Choroid plexus epithelial cell (primary cell): ENCODE data around the gene MYO1B.

Experiments
- DNase-seq: peaks from one replicate; pipeline ENCODE4 v3.0.0-alpha.2; 2010; ENCODE audit warnings: low read depth
- H3K4me3 ChIP-seq: 2 replicates; pipeline ENCODE4 v1.5.1; 2011; ENCODE audit warnings: low read depth, mild to moderate bottlenecking, control low read depth, low read length, moderate library complexity
- TF ChIP-seq, protein P1 (sequence below): conservative IDR thresholded peaks from 2 replicates; pipeline ENCODE4 v1.5.1; 2011; ENCODE audit warnings: low read depth, mild to moderate bottlenecking, control low read depth, inconsistent platforms, low read length, moderate library complexity

MYO1B gene

DNA sequence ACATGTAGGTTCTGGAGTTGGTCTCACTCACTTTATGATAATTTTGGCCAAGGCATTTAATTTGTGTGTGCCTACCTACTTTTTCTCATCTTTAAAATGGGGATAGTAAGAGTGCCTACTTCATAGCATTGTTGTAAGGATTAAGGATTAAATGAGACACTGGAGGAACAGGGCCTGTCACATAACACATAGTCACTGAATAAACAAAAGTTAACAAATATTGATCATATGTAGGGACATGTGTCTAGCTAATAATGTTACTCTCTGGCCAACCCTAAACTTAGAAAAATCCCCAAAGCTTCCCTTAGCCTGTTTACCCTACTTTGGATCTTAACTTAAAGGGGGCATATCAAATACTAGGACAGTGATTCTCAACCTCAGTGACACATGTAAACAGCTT is 169.9 kb downstream of the MYO1B start:
- no peak overlapping the region for H3K4me3 ChIP-seq
- TF ChIP-seq, protein P1, sequence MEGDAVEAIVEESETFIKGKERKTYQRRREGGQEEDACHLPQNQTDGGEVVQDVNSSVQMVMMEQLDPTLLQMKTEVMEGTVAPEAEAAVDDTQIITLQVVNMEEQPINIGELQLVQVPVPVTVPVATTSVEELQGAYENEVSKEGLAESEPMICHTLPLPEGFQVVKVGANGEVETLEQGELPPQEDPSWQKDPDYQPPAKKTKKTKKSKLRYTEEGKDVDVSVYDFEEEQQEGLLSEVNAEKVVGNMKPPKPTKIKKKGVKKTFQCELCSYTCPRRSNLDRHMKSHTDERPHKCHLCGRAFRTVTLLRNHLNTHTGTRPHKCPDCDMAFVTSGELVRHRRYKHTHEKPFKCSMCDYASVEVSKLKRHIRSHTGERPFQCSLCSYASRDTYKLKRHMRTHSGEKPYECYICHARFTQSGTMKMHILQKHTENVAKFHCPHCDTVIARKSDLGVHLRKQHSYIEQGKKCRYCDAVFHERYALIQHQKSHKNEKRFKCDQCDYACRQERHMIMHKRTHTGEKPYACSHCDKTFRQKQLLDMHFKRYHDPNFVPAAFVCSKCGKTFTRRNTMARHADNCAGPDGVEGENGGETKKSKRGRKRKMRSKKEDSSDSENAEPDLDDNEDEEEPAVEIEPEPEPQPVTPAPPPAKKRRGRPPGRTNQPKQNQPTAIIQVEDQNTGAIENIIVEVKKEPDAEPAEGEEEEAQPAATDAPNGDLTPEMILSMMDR: no peak
- no peak for DNase-seq

DNA sequence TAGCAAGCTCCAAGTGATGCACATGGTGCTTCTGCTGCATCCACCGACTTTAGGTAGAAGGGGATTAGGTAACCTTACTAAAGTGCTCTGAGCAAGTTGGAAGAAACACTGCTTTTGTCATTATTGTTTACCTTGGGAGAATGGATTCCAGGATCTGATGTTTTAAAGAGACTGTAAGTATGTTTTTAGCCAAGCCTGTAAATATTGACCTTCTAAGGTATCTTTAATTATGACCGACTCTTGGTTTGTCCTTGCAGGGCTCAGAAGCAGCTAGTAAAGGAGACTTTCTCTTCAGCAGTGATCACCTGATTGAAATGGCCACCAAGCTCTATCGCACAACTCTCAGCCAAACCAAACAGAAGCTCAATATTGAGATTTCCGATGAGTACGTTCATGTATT is 170.7 kb downstream of the MYO1B start:
- TF ChIP-seq, protein P1: no peak

GRCh38 chr2:191417746-191418145 is 172.5 kb downstream of the MYO1B start:
- DNase-seq: no peak
- TF ChIP-seq, protein P1: no peak
- no peak overlapping the region for H3K4me3 ChIP-seq

More for the DNA sequence above, 170.7 kb downstream of the MYO1B start:
- no peak for DNase-seq
- H3K4me3 ChIP-seq: no peak overlapping the region

DNA sequence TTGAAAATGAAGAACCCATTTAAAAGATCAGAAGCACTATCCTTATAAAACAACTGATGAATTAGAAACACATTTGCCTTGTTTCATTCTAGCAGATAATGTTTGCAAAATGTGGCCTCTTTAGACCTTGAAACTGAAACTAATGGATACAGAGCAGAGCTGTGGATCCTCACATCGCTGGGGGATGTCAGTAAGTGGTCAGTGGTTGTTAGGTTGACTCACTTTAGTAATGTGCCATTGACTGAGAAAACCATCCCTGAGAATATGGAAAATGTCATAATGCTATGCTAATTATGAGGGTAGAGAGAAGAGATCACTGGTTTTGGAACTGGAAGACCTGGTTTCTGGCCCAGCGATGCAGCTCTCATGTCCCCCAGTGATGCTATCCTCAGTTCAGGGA is 176.7 kb downstream of the MYO1B start:
- DNase-seq: no peak
- TF ChIP-seq, protein P1: no peak
- H3K4me3 ChIP-seq: no peak overlapping the region

- no peak for DNase-seq
- TF ChIP-seq, protein P1: no peak
- H3K4me3 ChIP-seq: no peak overlapping the region
Measured at GRCh38 chr2:191427031-191427430, 181.8 kb downstream of the MYO1B start.

GRCh38 chr2:191428141-191428540 is 182.9 kb downstream of the MYO1B start:
- H3K4me3 ChIP-seq: no peak overlapping the region
- no peak for DNase-seq
- TF ChIP-seq, protein P1: no peak

DNA sequence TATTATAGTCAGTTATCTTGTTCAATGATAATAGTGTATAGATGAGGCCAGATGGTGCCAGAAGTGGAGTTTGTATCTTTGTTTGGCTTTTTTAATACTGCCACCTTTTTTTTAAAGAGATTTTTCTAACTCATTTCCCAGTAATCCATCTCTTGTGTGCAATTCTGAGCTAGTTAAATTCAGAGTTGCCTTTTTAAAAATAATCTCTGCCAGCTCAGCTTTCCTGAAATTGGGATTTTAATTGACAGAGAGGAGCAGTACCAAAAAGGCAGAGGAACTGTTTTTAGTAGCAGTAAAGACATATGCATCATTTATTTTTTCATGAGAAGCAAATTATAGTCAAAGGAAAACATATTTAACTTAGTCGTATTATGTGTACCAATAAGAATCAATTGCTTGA is 185.3 kb downstream of the MYO1B start:
- no peak overlapping the region for H3K4me3 ChIP-seq
- DNase-seq: no peak
- TF ChIP-seq, protein P1: no peak
